CD8-positive, alpha-beta memory T cell (primary cell): ENCODE results near the gene CAPN13. TPM values are rescaled to one million over a fixed set of nuclear protein-coding genes. Genes with fewer than 3 reads are reported as not detected.
A peak's percentile ranks its signal among the peaks of the same experiment; 100 is the strongest.

Experiments used
- CTCF ChIA-PET: fragments of 350-600 bp; sonication (Branson Sonifier 250); formaldehyde crosslinking; loops from one replicate; lab custom pipeline; 2021; ENCODE audit warnings: antibody characterized with exemption; lab: Charles Lee
- POLR2A ChIA-PET: fragments of 350-600 bp; sonication (Branson Sonifier 250); formaldehyde crosslinking; loops from one replicate; lab custom pipeline; 2021; ENCODE audit warnings: antibody characterized with exemption; lab: Charles Lee
- DNase-seq, 5 donors: peaks; one replicate each; pipeline versions ENCODE4 v3.0.0 to v3.0.0-alpha.2; 2020 to 2022; ENCODE audit warnings: mixed read lengths in 1 of 5
- H3K27ac ChIP-seq: one replicate; pipeline ENCODE4 v1.7.0; 2013; ENCODE audit warnings: low read depth, mild to moderate bottlenecking, low read length, moderate library complexity
- H3K27me3 ChIP-seq: 2 replicates; pipeline ENCODE4 v1.7.0; 2013; ENCODE audit warnings: low read length, mild to moderate bottlenecking; ENCODE audit not compliant: insufficient read depth, poor library complexity, severe bottlenecking
- H3K36me3 ChIP-seq: 2 replicates; pipeline ENCODE4 v1.7.0; 2013; ENCODE audit warnings: mild to moderate bottlenecking, low read length, moderate library complexity; ENCODE audit not compliant: insufficient read depth
- H3K4me1 ChIP-seq: 2 replicates; pipeline ENCODE4 v1.7.0; 2013; ENCODE audit warnings: mild to moderate bottlenecking, low read length, moderate library complexity; ENCODE audit not compliant: insufficient read depth
- H3K4me3 ChIP-seq: 2 replicates; pipeline ENCODE4 v1.7.0; 2013; ENCODE audit warnings: mild to moderate bottlenecking, low read length
- H3K9me3 ChIP-seq: 2 replicates; pipeline ENCODE4 v1.7.0; 2013; ENCODE audit warnings: mild to moderate bottlenecking, low read length
- H3K27ac Mint-ChIP-seq, 8 donors: one replicate each; pipeline ENCODE4 v1.8.0; 2020 to 2021; ENCODE audit warnings: mixed read lengths in 8 of 8, mild to moderate bottlenecking in 6 of 8, inconsistent platforms in 3 of 8, moderate library complexity in 3 of 8
- H3K27me3 Mint-ChIP-seq, 2 donors: one replicate each; pipeline ENCODE4 v1.8.0; 2020 to 2021; ENCODE audit warnings: mixed read lengths in 2 of 2, mild to moderate bottlenecking in 1 of 2, moderate library complexity in 1 of 2
- H3K36me3 Mint-ChIP-seq, 3 donors: one replicate each; pipeline ENCODE4 v1.8.0; 2020 to 2021; ENCODE audit warnings: mixed read lengths in 3 of 3, inconsistent platforms in 1 of 3, mild to moderate bottlenecking in 1 of 3
- H3K4me1 Mint-ChIP-seq, 3 donors: one replicate each; pipeline ENCODE4 v1.8.0; 2020 to 2021; ENCODE audit warnings: mixed read lengths in 3 of 3, inconsistent platforms in 1 of 3, mild to moderate bottlenecking in 1 of 3
- H3K4me3 Mint-ChIP-seq, 7 donors: one replicate each; pipeline ENCODE4 v1.8.0; 2020 to 2021; ENCODE audit warnings: mixed read lengths in 7 of 7, mild to moderate bottlenecking in 6 of 7, moderate library complexity in 4 of 7, inconsistent platforms in 2 of 7
- H3K9me3 Mint-ChIP-seq, 5 donors: one replicate each; pipeline ENCODE4 v1.8.0; 2020 to 2022; ENCODE audit warnings: mixed read lengths in 5 of 5, mild to moderate bottlenecking in 3 of 5, moderate library complexity in 2 of 5, inconsistent platforms in 1 of 5
- polyA plus RNA-seq: library from polyadenylated mRNA; unstranded; fragments of 300-500 nt; fragmentation: Illumina TruSeq; gene quantifications from one replicate; pipeline ENCODE4 v1.2.3, GENCODE V29; 2021
- total RNA-seq, 2 experiments: library from RNA; stranded (reverse); gene quantifications; one replicate each; pipeline ENCODE4 v1.2.3, GENCODE V29; 2021

Gene CAPN13
- total and polyA plus RNA-seq, 3 experiments from 2014 or later, result not detected

DNA sequence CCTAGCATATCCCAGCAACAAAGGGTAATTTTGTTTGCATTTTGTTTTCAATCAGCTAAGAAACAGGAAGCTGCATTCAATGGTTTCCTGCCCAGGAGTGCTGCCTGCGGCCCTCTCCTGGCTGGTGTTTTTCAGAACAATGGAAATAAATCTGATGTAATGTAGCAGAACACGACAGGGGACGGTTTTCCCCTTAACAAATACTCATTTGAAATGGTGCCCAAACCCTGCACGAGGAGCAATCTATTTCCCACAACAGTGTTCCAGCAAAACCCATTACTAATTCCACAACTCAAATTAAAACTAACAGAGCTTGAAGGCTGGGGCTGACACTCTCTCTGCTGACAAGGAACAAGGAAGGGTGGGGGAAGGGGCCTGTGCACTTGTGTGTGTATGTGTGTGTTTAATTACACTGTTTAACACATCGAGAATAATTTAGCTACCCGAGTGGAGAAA is 8.7 kb downstream of the CAPN13 start:
- H3K27ac Mint-ChIP-seq, result peak overlapping the region in 1 of 8 donors; percentile 72

DNA sequence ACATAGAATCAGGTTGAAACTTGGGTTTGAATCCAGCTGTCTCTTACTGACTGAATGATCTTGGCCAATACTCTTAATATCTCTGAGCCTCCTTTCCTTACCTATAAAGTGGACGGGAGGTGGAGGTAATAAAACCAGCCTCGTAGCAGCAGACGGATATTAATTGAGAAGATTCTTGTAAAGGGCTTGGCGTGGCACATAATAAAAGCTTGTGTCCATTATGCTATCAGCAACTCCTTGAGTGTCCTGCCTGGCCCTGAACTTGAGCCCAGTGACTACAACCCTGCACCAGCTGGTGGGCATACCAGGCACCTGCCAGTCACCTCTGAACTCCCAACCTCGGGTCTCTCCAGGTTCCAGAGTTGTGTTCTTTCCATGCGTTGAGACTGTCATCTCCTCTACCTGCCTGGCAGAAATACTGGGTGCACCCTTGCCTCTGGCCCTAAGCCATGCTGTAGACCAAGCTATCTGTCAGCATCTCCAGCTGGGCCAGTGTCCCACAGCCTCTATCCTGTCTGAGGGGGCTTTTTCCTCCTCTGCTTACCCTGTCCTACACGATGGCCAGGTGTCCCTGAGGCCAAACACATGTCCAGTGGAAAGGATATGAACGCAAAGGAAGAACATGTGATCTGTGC is 9.7 kb downstream of the CAPN13 start:
- Mint-ChIP-seq H3K9me3 (no peaks in the 10 kb centered on the region), H3K27ac (no peak overlapping the region), H3K4me1 (peaks cover 0 to 6% (median 0%) of the 10 kb centered on the region in 3 donors), H3K36me3 (no peaks in the 10 kb centered on the region), H3K27me3 (peaks cover 11 to 15% of the 10 kb centered on the region in 2 donors), H3K4me3 (no peak overlapping the region)
- ChIA-PET CTCF (no interaction called here), POLR2A (no interaction called here)
- H3K4me3 ChIP-seq, result no peak overlapping the region
- H3K36me3 ChIP-seq, result no peaks in the 10 kb centered on the region
- H3K4me1 ChIP-seq, result no peaks in the 10 kb centered on the region
- H3K27ac ChIP-seq, result no peak overlapping the region
- H3K9me3 ChIP-seq, result no peaks in the 10 kb centered on the region
- DNase-seq, result no peak
- H3K27me3 ChIP-seq, result no peaks in the 10 kb centered on the region

More for the DNA sequence above, 8.7 kb downstream of the CAPN13 start:
- H3K9me3 Mint-ChIP-seq, result no peaks in the 10 kb centered on the region
- CTCF ChIA-PET, result interaction anchor here (1.0 kb wide), 1 partner anchor 634 kb away, joined by 3 read pairs; no protein-coding TSS in a partner anchor
- Histone ChIP-seq H3K27ac (no peak overlapping the region), H3K9me3 (no peaks in the 10 kb centered on the region), H3K4me1 (no peaks in the 10 kb centered on the region), H3K27me3 (no peaks in the 10 kb centered on the region), H3K4me3 (no peak overlapping the region), H3K36me3 (no peaks in the 10 kb centered on the region)
- H3K4me1 Mint-ChIP-seq, result peaks cover 0 to 6% (median 0%) of the 10 kb centered on the region in 3 donors
- POLR2A ChIA-PET, result no interaction called here
- no peaks in the 10 kb centered on the region for H3K36me3 Mint-ChIP-seq
- no peak overlapping the region for H3K4me3 Mint-ChIP-seq
- peaks cover 4 to 15% of the 10 kb centered on the region in 2 donors for H3K27me3 Mint-ChIP-seq
- DNase-seq, result no peak

DNA sequence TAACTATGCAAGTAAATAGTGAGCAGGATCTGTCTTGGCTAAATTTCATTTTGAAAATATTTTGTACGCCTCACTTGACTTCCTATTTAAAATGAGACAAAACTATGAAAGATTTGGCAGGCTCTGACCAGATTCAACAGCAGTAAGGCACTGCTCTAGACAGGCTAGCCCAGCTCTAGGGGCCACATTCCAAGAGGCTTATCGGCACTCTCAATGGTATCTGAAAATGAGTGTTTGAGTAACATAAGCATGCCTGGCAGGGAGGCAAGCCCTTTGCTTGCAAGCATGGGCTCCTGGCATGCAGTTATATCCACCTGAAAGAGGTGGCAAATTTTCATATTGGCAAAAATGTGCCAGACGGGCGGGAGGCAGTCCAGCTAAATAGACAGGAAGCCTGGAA is 10.5 kb downstream of the CAPN13 start:
- no peak for DNase-seq
- no peak overlapping the region for H3K4me3 Mint-ChIP-seq
- Histone ChIP-seq H3K36me3 (no peaks in the 10 kb centered on the region), H3K27me3 (no peaks in the 10 kb centered on the region), H3K27ac (no peak overlapping the region), H3K9me3 (no peaks in the 10 kb centered on the region), H3K4me3 (no peak overlapping the region), H3K4me1 (no peaks in the 10 kb centered on the region)
- H3K4me1 Mint-ChIP-seq, result peaks cover 0 to 6% (median 0%) of the 10 kb centered on the region in 3 donors
- ChIA-PET POLR2A (no interaction called here), CTCF (no interaction called here)
- no peak overlapping the region for H3K27ac Mint-ChIP-seq
- H3K9me3 Mint-ChIP-seq, result no peaks in the 10 kb centered on the region
- H3K27me3 Mint-ChIP-seq, result peaks cover 15 to 17% of the 10 kb centered on the region in 2 donors
- H3K36me3 Mint-ChIP-seq, result no peaks in the 10 kb centered on the region

DNA sequence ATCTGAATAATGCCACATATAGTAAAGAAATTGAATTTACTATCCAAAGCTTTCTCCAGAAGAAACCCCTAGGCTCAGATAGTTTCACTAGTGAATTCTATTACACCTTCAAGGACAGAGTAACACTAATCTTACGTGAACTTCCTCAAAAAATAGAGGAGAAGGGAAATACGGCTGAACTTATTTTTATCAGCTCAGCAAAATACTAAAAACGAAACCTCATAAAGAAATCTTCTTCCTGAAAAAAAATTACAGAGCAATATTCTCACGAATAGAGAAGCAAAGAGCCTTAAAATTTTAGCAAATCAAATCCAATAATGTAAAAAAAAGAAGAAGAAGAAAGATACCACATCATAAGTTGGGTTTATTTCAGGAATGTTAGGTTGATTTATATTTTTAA is 14.7 kb downstream of the CAPN13 start:
- no peaks in the 10 kb centered on the region for H3K9me3 Mint-ChIP-seq
- Histone ChIP-seq H3K4me3 (no peak overlapping the region), H3K27ac (no peak overlapping the region), H3K36me3 (no peaks in the 10 kb centered on the region), H3K9me3 (no peaks in the 10 kb centered on the region), H3K27me3 (peaks cover 4% of the 10 kb centered on the region), H3K4me1 (no peaks in the 10 kb centered on the region)
- ChIA-PET CTCF (no interaction called here), POLR2A (no interaction called here)
- no peak for DNase-seq
- no peak overlapping the region for H3K27ac Mint-ChIP-seq
- H3K27me3 Mint-ChIP-seq, result peaks cover 9 to 40% of the 10 kb centered on the region in 2 donors
- H3K4me3 Mint-ChIP-seq, result no peak overlapping the region
- no peaks in the 10 kb centered on the region for H3K36me3 Mint-ChIP-seq
- H3K4me1 Mint-ChIP-seq, result no peaks in the 10 kb centered on the region

DNA sequence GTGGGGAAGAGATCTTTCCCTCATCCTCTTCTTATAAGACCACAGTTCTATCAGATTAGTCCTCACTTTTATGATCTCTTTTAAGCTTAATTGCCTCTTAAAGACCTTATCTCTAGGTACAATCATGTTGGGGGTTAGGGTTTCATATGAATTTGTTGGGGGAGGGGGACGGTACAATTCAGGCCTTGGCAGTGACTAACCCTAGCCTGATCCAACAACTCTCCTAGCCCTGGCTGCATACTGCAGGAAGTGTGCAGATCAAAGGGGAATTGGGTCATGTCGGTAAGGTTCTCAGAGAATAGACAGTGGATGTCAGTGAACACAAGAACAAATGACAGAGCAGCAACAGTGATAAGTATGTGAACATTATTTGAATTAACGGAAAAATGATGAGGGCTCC is 16.4 kb downstream of the CAPN13 start:
- Histone ChIP-seq H3K27me3 (peaks cover 4% of the 10 kb centered on the region), H3K4me1 (no peaks in the 10 kb centered on the region), H3K27ac (no peak overlapping the region), H3K9me3 (no peaks in the 10 kb centered on the region), H3K36me3 (no peaks in the 10 kb centered on the region), H3K4me3 (no peak overlapping the region)
- no peaks in the 10 kb centered on the region for H3K36me3 Mint-ChIP-seq
- no peak overlapping the region for H3K4me3 Mint-ChIP-seq
- CTCF ChIA-PET, result no interaction called here
- no peak for DNase-seq
- no peaks in the 10 kb centered on the region for H3K9me3 Mint-ChIP-seq
- POLR2A ChIA-PET, result no interaction called here
- H3K27me3 Mint-ChIP-seq, result peaks cover 14 to 51% of the 10 kb centered on the region in 2 donors
- no peak overlapping the region for H3K27ac Mint-ChIP-seq
- no peaks in the 10 kb centered on the region for H3K4me1 Mint-ChIP-seq

DNA sequence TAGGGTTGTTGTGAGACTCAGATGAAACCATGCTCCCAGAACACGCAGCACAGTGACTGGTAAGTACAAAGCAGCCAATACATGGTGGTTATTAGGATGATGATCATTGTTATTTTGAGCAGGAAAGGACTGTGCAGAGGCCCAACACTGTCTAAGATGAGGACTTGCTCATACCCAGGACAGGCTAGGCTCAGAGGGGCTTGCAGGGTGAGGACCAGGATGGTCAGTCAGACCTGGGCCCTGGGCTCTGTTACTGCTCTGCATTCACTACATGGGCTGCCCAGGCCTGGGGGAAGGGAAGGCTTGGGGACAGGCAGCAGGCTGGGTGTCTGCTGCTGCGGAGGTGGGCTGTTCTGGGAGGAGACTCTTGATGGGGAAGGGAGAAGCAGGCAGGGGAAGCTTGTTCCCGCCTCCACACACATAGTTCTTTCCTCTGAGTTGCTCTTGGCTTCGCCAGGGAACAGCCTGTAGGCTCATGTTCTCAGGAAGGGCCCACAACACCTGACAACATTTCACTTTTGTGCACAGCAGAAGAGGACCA is 17.5 kb downstream of the CAPN13 start:
- H3K27ac ChIP-seq, result no peak overlapping the region
- DNase-seq, result no peak
- H3K27me3 Mint-ChIP-seq, result peaks cover 15 to 62% of the 10 kb centered on the region in 2 donors
- no peak overlapping the region for H3K4me3 ChIP-seq
- no peaks in the 10 kb centered on the region for H3K4me1 ChIP-seq
- H3K27ac Mint-ChIP-seq, result peak overlapping the region in 1 of 8 donors; percentile 12
- peaks cover 4% of the 10 kb centered on the region for H3K27me3 ChIP-seq
- H3K4me3 Mint-ChIP-seq, result no peak overlapping the region
- H3K4me1 Mint-ChIP-seq, result no peaks in the 10 kb centered on the region
- H3K9me3 Mint-ChIP-seq, result no peaks in the 10 kb centered on the region
- POLR2A ChIA-PET, result no interaction called here
- no peaks in the 10 kb centered on the region for H3K36me3 Mint-ChIP-seq
- CTCF ChIA-PET, result no interaction called here
- H3K36me3 ChIP-seq, result no peaks in the 10 kb centered on the region
- no peaks in the 10 kb centered on the region for H3K9me3 ChIP-seq

DNA sequence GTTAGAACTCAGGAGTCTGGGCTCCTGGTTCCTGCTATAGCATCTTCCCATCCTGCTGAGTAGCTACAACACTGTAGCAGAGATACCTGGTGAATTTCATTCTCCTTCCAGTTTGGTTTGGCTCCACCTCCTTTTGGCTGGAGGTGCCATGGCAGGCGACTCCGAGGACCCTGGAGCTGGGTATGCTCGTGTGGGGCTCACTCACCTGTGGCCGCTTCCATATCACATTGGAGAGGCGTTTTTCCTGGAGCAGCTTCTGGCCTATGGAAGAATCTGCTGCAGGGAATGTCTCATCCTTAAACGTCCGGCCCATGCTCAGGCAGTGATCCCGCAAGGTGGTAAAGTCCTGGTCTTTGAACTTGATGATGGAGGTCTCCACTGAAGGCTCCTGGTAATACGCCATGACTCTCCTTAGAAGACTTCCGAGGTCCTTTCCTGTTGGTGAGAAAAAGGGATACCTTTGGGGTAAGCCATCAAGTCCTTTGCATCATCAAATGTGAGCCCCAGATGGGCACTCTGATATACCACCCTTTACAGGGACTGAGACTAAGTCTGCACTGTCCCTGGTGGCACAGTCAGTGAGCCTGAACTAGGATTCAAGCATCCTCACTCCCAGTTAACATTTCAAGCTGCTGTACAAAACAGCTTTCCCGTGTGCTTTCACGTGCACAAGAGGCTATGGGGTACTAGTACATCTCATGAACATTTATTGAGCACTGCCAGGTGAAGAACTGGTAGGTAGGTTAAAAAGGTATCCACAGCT is 20.1 kb downstream of the CAPN13 start:
- POLR2A ChIA-PET, result no interaction called here
- H3K27ac ChIP-seq, result no peak overlapping the region
- no peak overlapping the region for H3K4me3 Mint-ChIP-seq
- peaks cover 4% of the 10 kb centered on the region for H3K27me3 ChIP-seq
- peaks cover 16 to 61% of the 10 kb centered on the region in 2 donors for H3K27me3 Mint-ChIP-seq
- H3K9me3 ChIP-seq, result no peaks in the 10 kb centered on the region
- no peak for DNase-seq
- H3K36me3 Mint-ChIP-seq, result no peaks in the 10 kb centered on the region
- H3K4me3 ChIP-seq, result no peak overlapping the region
- CTCF ChIA-PET, result no interaction called here
- H3K9me3 Mint-ChIP-seq, result no peaks in the 10 kb centered on the region
- H3K36me3 ChIP-seq, result no peaks in the 10 kb centered on the region
- H3K27ac Mint-ChIP-seq, result no peak overlapping the region
- H3K4me1 ChIP-seq, result no peaks in the 10 kb centered on the region
- H3K4me1 Mint-ChIP-seq, result no peaks in the 10 kb centered on the region

DNA sequence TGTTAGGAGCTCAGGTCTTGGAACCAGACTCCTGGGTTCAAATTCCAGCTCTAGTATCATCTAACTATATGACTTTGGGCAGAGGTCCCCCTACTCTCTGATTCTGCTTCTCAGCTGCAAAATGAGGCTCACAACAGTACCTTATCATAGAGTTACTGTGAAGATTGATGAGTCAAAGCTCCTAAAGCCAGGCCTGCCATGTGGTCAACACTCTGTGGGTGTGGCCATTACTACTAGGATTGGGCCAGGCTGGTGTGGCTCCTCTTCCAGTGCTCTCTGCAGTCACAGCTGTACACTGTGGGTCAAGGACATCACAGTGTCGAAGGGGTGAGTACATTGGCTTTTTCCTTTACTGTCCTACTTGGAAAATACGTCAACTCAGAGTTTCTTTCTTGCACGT is 22.6 kb downstream of the CAPN13 start:
- H3K27ac Mint-ChIP-seq, result no peak overlapping the region
- no peak for DNase-seq
- H3K27me3 ChIP-seq, result peaks cover 4% of the 10 kb centered on the region
- no peaks in the 10 kb centered on the region for H3K36me3 ChIP-seq
- no peaks in the 10 kb centered on the region for H3K4me1 ChIP-seq
- H3K4me3 ChIP-seq, result no peak overlapping the region
- peaks cover 16 to 49% of the 10 kb centered on the region in 2 donors for H3K27me3 Mint-ChIP-seq
- no peaks in the 10 kb centered on the region for H3K36me3 Mint-ChIP-seq
- H3K9me3 ChIP-seq, result no peaks in the 10 kb centered on the region
- no peak overlapping the region for H3K4me3 Mint-ChIP-seq
- no peaks in the 10 kb centered on the region for H3K9me3 Mint-ChIP-seq
- ChIA-PET CTCF (no interaction called here), POLR2A (no interaction called here)
- H3K4me1 Mint-ChIP-seq, result no peaks in the 10 kb centered on the region
- H3K27ac ChIP-seq, result no peak overlapping the region
